ENCODE results near the gene RRAD. TPM values are rescaled to one million over a fixed set of nuclear protein-coding genes. Genes with fewer than 3 reads are reported as not detected.
A peak's percentile ranks its signal among the peaks of the same experiment; 100 is the strongest.

RRAD gene
- total RNA-seq, 8 experiments from 2014 or later = 0.60 to 33.2 (median 2.1) TPM

- in situ Hi-C loops (cut with MboI; ENCODE audit: low pct_unique_long_range_greater_than_20kb in 2 of 9, low sequenced_read_pairs in 9 of 9, unreplicated experiment in 9 of 9) = no loop called here
- WGBS, 10 experiments = 50% methylated on average over 1 of the region's 3 CpGs; no CpG with 5 or more reads in 9 of the 10 experiments
- H3K4me3 ChIP-seq = no peak overlapping the region
- ATAC-seq (replicated peaks in 6 of 8) = no peak
- no peak overlapping the region for H3K27ac ChIP-seq
- H3K4me1 ChIP-seq (replicated peaks in 1 of 2) = peaks cover 2 to 15% of the 10 kb centered on the region in 2 donors
Observed at GRCh38 chr16:66908116-66908515, 17.2 kb downstream of the RRAD start.

GRCh38 chr16:66906916-66907836 is 18.2 kb downstream of the RRAD start:
- H3K27ac ChIP-seq = no peak overlapping the region
- no peak for ATAC-seq (replicated peaks in 6 of 8)
- in situ Hi-C loops (cut with MboI; ENCODE audit: low pct_unique_long_range_greater_than_20kb in 2 of 9, low sequenced_read_pairs in 9 of 9, unreplicated experiment in 9 of 9) = no loop called here

GRCh38 chr16:66905633-66906539 is 19.4 kb downstream of the RRAD start:
- peak; percentile 31 to 76 (median 52) for ATAC-seq (replicated peaks in 6 of 8)
- H3K27ac ChIP-seq = peak overlapping the region in 1 of 2 donors; percentile 20
- H3K4me1 ChIP-seq (replicated peaks in 1 of 2) = peaks cover 8 to 22% of the 10 kb centered on the region in 2 donors
- in situ Hi-C loops (cut with MboI; ENCODE audit: low pct_unique_long_range_greater_than_20kb in 2 of 9, low sequenced_read_pairs in 9 of 9, unreplicated experiment in 9 of 9) = no loop called here
- 40 to 95% (median 65%) methylated on average over 1 to 10 of the region's 11 CpGs; no CpG with 5 or more reads in 2 of the 10 experiments for WGBS, 10 experiments
- no peak overlapping the region for H3K4me3 ChIP-seq

More at GRCh38 chr16:66906916-66907836, 18.2 kb downstream of the RRAD start:
- H3K4me1 ChIP-seq (replicated peaks in 1 of 2) = peaks cover 2 to 15% of the 10 kb centered on the region in 2 donors
- 0 to 60% (median 52%) methylated on average over 1 to 3 of the region's 7 CpGs; no CpG with 5 or more reads in 6 of the 10 experiments for WGBS, 10 experiments
- H3K4me3 ChIP-seq = no peak overlapping the region

GRCh38 chr16:66904846-66905632 is 20.3 kb downstream of the RRAD start:
- 0 to 20% (median 20%) methylated on average over 1 of the region's 16 CpGs; no CpG with 5 or more reads in 7 of the 10 experiments for WGBS, 10 experiments
- H3K4me1 ChIP-seq (replicated peaks in 1 of 2) = peaks cover 16 to 30% of the 10 kb centered on the region in 2 donors
- ATAC-seq (replicated peaks in 6 of 8) = no peak
- no peak overlapping the region for H3K4me3 ChIP-seq
- peak overlapping the region in 1 of 2 donors; percentile 20 for H3K27ac ChIP-seq
- in situ Hi-C loops (cut with MboI; ENCODE audit: low pct_unique_long_range_greater_than_20kb in 2 of 9, low sequenced_read_pairs in 9 of 9, unreplicated experiment in 9 of 9) = no loop called here

- Histone ChIP-seq H3K27ac (no peak overlapping the region), H3K4me3 (no peak overlapping the region), H3K4me1 (replicated peaks in 1 of 2) (peaks cover 22 to 36% of the 10 kb centered on the region in 2 donors)
- in situ Hi-C loops (cut with MboI; ENCODE audit: low pct_unique_long_range_greater_than_20kb in 2 of 9, low sequenced_read_pairs in 9 of 9, unreplicated experiment in 9 of 9) = no loop called here
- no peak for ATAC-seq (replicated peaks in 6 of 8)
- WGBS, 10 experiments = 67 to 90% (median 71%) methylated on average over 1 to 2 of the region's 13 CpGs; no CpG with 5 or more reads in 7 of the 10 experiments
Observed at GRCh38 chr16:66904428-66904845, 20.9 kb downstream of the RRAD start.

GRCh38 chr16:66903544-66904427 is 21.5 kb downstream of the RRAD start:
- ATAC-seq (replicated peaks in 6 of 8) = no peak
- in situ Hi-C loops (cut with MboI; ENCODE audit: low pct_unique_long_range_greater_than_20kb in 2 of 9, low sequenced_read_pairs in 9 of 9, unreplicated experiment in 9 of 9) = no loop called here
- Histone ChIP-seq H3K27ac (no peak overlapping the region), H3K4me1 (replicated peaks in 1 of 2) (peaks cover 25 to 40% of the 10 kb centered on the region in 2 donors), H3K4me3 (no peak overlapping the region)
- 80 to 100% (median 92%) methylated on average over 1 to 4 of the region's 11 CpGs; no CpG with 5 or more reads in 7 of the 10 experiments for WGBS, 10 experiments

GRCh38 chr16:66902648-66903543 is 22.4 kb downstream of the RRAD start:
- Histone ChIP-seq H3K4me3 (no peak overlapping the region), H3K4me1 (replicated peaks in 1 of 2) (peaks cover 25 to 40% of the 10 kb centered on the region in 2 donors), H3K27ac (no peak overlapping the region)
- 40 to 82% (median 72%) methylated on average over 1 to 6 of the region's 14 CpGs; no CpG with 5 or more reads in 4 of the 10 experiments for WGBS, 10 experiments
- in situ Hi-C loops (cut with MboI; ENCODE audit: low pct_unique_long_range_greater_than_20kb in 2 of 9, low sequenced_read_pairs in 9 of 9, unreplicated experiment in 9 of 9) = no loop called here
- ATAC-seq (replicated peaks in 6 of 8) = no peak

- Histone ChIP-seq H3K27ac (peak overlapping the region in 1 of 2 donors; percentile 86), H3K4me3 (no peak overlapping the region), H3K4me1 (replicated peaks in 1 of 2) (peaks cover 25 to 40% of the 10 kb centered on the region in 2 donors)
- ATAC-seq (replicated peaks in 6 of 8) = no peak
- in situ Hi-C loops (cut with MboI; ENCODE audit: low pct_unique_long_range_greater_than_20kb in 2 of 9, low sequenced_read_pairs in 9 of 9, unreplicated experiment in 9 of 9) = no loop called here
- WGBS, 10 experiments = 88 to 100% (median 95%) methylated on average over 3 to 9 of the region's 10 CpGs; no CpG with 5 or more reads in 7 of the 10 experiments
Observed at GRCh38 chr16:66901626-66902025, 23.7 kb downstream of the RRAD start.

GRCh38 chr16:66900721-66901441 is 24.5 kb downstream of the RRAD start:
- ATAC-seq (replicated peaks in 6 of 8) = peak; percentile 2 to 46 (median 36)
- WGBS, 10 experiments = 44 to 67% methylated on average over 1 to 4 of the region's 7 CpGs; no CpG with 5 or more reads in 8 of the 10 experiments
- H3K27ac ChIP-seq = peak overlapping the region; percentile 19 to 86
- in situ Hi-C loops (cut with MboI; ENCODE audit: low pct_unique_long_range_greater_than_20kb in 2 of 9, low sequenced_read_pairs in 9 of 9, unreplicated experiment in 9 of 9) = no loop called here
- H3K4me1 ChIP-seq (replicated peaks in 1 of 2) = peaks cover 23 to 37% of the 10 kb centered on the region in 2 donors
- no peak overlapping the region for H3K4me3 ChIP-seq

GRCh38 chr16:66899945-66900710 is 25.2 kb downstream of the RRAD start:
- in situ Hi-C loops (cut with MboI; ENCODE audit: low pct_unique_long_range_greater_than_20kb in 2 of 9, low sequenced_read_pairs in 9 of 9, unreplicated experiment in 9 of 9) = no loop called here

More at GRCh38 chr16:66899945-66900710, 25.2 kb downstream of the RRAD start:
- Histone ChIP-seq H3K4me3 (no peak overlapping the region), H3K27ac (peak overlapping the region; percentile 72 to 86), H3K4me1 (replicated peaks in 1 of 2) (peaks cover 22 to 32% of the 10 kb centered on the region in 2 donors)
- 0 to 100% (median 0%) methylated on average over 1 to 2 of the region's 9 CpGs; no CpG with 5 or more reads in 7 of the 10 experiments for WGBS, 10 experiments
- ATAC-seq (replicated peaks in 6 of 8) = peak; percentile 18 to 89 (median 86)
